ENCODE measurements around the gene RPS15. TPM values are rescaled to one million over a fixed set of nuclear protein-coding genes. Genes with fewer than 3 reads are reported as not detected.
A peak's percentile ranks its signal among the peaks of the same experiment; 100 is the strongest.

The RPS15 gene
- 304 and 318 TPM in 2 replicates for total RNA-seq

GRCh38 chr19:1438035-1438932 lies at the start of gene RPS15:
TSS of gene RPS15 (plus strand) at chr19:1438396. CDS start at chr19:1438426, 30 bp downstream.
- DNase-seq (ENCODE audit: insufficient read length, low spot score, missing footprints), result peak; percentile 100
- Histone ChIP-seq H3K79me2 (ENCODE audit: insufficient read depth, low read length) (peaks cover 43% of the 10 kb centered on the region), H3K4me3 (ENCODE audit: insufficient read depth, low read length) (peak within 1 kb of the TSS; percentile 98), H4K20me1 (ENCODE audit: insufficient read depth, low read length) (peaks cover 60% of the 10 kb centered on the region), H3K4me2 (ENCODE audit: insufficient read depth, low read length) (peak within 1 kb of the TSS; percentile 92), H3K4me1 (ENCODE audit: insufficient read depth, low read length) (peaks cover 12% of the 10 kb centered on the region), H2AFZ (ENCODE audit: low read length) (peak within 1 kb of the TSS; percentile 77), H3K27ac (ENCODE audit: low read depth, low read length) (peak within 1 kb of the TSS; percentile 91), H3K36me3 (ENCODE audit: insufficient read depth, low read length) (peaks cover 52% of the 10 kb centered on the region), H3K9me3 (ENCODE audit: low read depth, low read length) (no peaks in the 10 kb centered on the region), H3K27me3 (ENCODE audit: insufficient read depth, low read length) (no peaks in the 10 kb centered on the region)
- TF ChIP-seq, protein P1, sequence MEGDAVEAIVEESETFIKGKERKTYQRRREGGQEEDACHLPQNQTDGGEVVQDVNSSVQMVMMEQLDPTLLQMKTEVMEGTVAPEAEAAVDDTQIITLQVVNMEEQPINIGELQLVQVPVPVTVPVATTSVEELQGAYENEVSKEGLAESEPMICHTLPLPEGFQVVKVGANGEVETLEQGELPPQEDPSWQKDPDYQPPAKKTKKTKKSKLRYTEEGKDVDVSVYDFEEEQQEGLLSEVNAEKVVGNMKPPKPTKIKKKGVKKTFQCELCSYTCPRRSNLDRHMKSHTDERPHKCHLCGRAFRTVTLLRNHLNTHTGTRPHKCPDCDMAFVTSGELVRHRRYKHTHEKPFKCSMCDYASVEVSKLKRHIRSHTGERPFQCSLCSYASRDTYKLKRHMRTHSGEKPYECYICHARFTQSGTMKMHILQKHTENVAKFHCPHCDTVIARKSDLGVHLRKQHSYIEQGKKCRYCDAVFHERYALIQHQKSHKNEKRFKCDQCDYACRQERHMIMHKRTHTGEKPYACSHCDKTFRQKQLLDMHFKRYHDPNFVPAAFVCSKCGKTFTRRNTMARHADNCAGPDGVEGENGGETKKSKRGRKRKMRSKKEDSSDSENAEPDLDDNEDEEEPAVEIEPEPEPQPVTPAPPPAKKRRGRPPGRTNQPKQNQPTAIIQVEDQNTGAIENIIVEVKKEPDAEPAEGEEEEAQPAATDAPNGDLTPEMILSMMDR (IDR thresholded peaks at IDR 0.05; ENCODE audit: extremely low read depth, low read depth, low read length), result peak; percentile 88

- Histone ChIP-seq H3K4me1 (ENCODE audit: insufficient read depth, low read length) (peaks cover 9% of the 10 kb centered on the region), H3K9me3 (ENCODE audit: low read depth, low read length) (no peaks in the 10 kb centered on the region), H3K4me3 (ENCODE audit: insufficient read depth, low read length) (no peak overlapping the region), H3K36me3 (ENCODE audit: insufficient read depth, low read length) (peaks cover 19% of the 10 kb centered on the region), H2AFZ (ENCODE audit: low read length) (no peak overlapping the region), H3K4me2 (ENCODE audit: insufficient read depth, low read length) (no peak overlapping the region), H3K27ac (ENCODE audit: low read depth, low read length) (no peak overlapping the region), H3K79me2 (ENCODE audit: insufficient read depth, low read length) (peaks cover 36% of the 10 kb centered on the region), H3K27me3 (ENCODE audit: insufficient read depth, low read length) (no peaks in the 10 kb centered on the region), H4K20me1 (ENCODE audit: insufficient read depth, low read length) (peaks cover 8% of the 10 kb centered on the region)
- TF ChIP-seq, protein P1 (IDR thresholded peaks at IDR 0.05; ENCODE audit: extremely low read depth, low read depth, low read length), result no peak
- DNase-seq (ENCODE audit: insufficient read length, low spot score, missing footprints), result no peak
These were observed 49.6 kb upstream of the RPS15 start for GRCh38 chr19:1388637-1389026.

GRCh38 chr19:1389033-1389940 lies 48.9 kb upstream of the RPS15 start:
- DNase-seq (ENCODE audit: insufficient read length, low spot score, missing footprints), result peak; percentile 22
- H2AFZ ChIP-seq (ENCODE audit: low read length), result no peak overlapping the region
- H3K36me3 ChIP-seq (ENCODE audit: insufficient read depth, low read length), result peaks cover 23% of the 10 kb centered on the region
- H3K4me1 ChIP-seq (ENCODE audit: insufficient read depth, low read length), result peaks cover 8% of the 10 kb centered on the region
- H4K20me1 ChIP-seq (ENCODE audit: insufficient read depth, low read length), result peaks cover 9% of the 10 kb centered on the region
- peaks cover 30% of the 10 kb centered on the region for H3K79me2 ChIP-seq (ENCODE audit: insufficient read depth, low read length)
- H3K9me3 ChIP-seq (ENCODE audit: low read depth, low read length), result no peaks in the 10 kb centered on the region
- no peak overlapping the region for H3K4me3 ChIP-seq (ENCODE audit: insufficient read depth, low read length)
- H3K27ac ChIP-seq (ENCODE audit: low read depth, low read length), result no peak overlapping the region
- H3K4me2 ChIP-seq (ENCODE audit: insufficient read depth, low read length), result no peak overlapping the region
- H3K27me3 ChIP-seq (ENCODE audit: insufficient read depth, low read length), result no peaks in the 10 kb centered on the region
- TF ChIP-seq, protein P1 (IDR thresholded peaks at IDR 0.05; ENCODE audit: extremely low read depth, low read depth, low read length), result no peak
